AG10803 (cell line): ENCODE results near the gene FEV.
"Not testable (repeated sequence)": the region's sequence is repeated elsewhere in the genome, so short reads cannot be mapped to it uniquely, and the experiment has no call there.

Experiments
- DNase-seq: peaks from one replicate; pipeline ENCODE4 v3.0.0; 2010; ENCODE audit warnings: low read depth
- H3K4me3 ChIP-seq: 2 replicates; pipeline ENCODE4 v1.5.1; 2011; ENCODE audit warnings: mild to moderate bottlenecking, low read length, control low read depth
- TF ChIP-seq, protein P1 (sequence below): conservative IDR thresholded peaks from 2 replicates; pipeline ENCODE4 v1.5.1; 2011; ENCODE audit warnings: mild to moderate bottlenecking, low read length, control low read depth, inconsistent platforms

Gene FEV

DNA sequence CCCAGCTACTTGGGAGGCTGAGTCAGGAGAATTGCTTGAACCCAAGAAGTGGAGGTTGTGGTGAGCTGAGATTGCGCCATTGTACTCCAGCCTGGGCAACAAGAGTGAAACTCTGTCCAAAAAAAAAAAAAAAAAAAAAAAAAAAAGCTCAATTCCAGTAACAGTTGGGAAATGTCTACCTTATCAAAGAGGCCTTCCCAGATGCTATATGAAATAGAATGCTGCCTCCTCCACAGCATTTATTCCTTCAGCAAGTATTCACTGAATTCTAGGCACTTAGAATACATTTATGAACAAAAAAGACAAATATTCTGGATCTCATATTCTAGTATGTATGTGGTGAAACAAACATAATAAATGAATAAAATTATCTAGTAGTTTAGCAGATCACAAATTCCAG is 38.4 kb downstream of the FEV start:
- TF ChIP-seq, protein P1, sequence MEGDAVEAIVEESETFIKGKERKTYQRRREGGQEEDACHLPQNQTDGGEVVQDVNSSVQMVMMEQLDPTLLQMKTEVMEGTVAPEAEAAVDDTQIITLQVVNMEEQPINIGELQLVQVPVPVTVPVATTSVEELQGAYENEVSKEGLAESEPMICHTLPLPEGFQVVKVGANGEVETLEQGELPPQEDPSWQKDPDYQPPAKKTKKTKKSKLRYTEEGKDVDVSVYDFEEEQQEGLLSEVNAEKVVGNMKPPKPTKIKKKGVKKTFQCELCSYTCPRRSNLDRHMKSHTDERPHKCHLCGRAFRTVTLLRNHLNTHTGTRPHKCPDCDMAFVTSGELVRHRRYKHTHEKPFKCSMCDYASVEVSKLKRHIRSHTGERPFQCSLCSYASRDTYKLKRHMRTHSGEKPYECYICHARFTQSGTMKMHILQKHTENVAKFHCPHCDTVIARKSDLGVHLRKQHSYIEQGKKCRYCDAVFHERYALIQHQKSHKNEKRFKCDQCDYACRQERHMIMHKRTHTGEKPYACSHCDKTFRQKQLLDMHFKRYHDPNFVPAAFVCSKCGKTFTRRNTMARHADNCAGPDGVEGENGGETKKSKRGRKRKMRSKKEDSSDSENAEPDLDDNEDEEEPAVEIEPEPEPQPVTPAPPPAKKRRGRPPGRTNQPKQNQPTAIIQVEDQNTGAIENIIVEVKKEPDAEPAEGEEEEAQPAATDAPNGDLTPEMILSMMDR = no peak
- DNase-seq = no peak
- H3K4me3 ChIP-seq = no peak overlapping the region

DNA sequence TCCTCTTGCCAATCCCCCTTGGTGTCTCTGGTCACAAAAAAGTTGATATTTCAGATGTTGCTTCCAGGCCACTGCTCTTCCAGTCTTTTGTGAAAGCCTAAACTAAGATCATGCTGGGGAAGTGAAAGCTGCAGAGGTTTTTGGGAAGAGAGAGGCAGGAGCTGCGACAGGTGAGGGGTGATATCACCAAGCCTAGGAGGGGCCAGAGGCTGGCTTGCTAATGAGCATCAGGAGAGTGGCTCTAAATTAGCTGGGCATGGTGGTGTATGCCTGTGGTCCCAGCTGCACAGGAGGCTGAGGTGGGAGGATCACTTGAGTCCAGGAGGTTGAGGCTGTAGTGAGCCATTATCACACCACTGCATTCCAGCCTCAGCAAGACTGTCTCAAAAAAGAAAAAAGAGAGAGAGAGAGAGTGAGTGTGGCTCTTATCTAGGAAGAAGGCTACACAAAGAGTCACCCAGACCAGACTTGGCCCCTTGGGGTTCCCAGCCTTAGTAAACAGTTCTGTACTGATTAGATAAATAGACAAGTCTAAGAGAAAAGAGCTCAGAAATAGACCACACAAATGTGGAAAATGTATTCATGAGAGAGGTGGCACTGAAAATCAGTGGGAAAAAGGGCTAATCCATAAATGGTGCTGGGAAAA is 40.1 kb downstream of the FEV start:
- no peak for DNase-seq
- TF ChIP-seq, protein P1 = no peak
- H3K4me3 ChIP-seq = no peak overlapping the region

DNA sequence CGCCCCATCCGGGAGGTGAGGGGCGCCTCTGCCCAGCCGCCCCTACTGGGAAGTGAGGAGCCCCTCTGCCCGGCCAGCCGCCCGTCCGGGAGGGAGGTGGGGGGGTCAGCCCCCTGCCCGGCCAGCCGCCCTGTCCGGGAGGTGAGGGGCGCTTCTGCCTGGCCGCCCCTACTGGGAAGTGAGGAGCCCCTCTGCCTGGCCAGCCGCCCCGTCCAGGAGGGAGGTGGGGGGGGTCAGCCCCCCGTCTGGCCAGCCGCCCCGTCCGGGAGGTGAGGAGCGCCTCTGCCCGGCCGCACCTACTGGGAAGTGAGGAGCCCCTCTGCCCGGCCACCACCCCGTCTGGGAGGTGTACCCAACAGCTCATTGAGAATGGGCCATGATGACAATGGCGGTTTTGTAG is 53.2 kb downstream of the FEV start:
- DNase-seq, H3K4me3 ChIP-seq: not testable (repeated sequence)
